ENCODE data around the gene SOBP.

GRCh38 chr6:107543567-107543966 is 53.6 kb downstream of the SOBP start:
- TF ChIP-seq CTCF (IDR thresholded peaks at IDR 0.05) (no peak), POLR2AphosphoS5 (IDR thresholded peaks at IDR 0.05; ENCODE audit: insufficient read depth in 1 of 2, low read depth in 1 of 2) (no peak)

Data from vagina (tissue), 2 donors.